HG03520 (cell line): ENCODE data around the gene DNAH2.
"Not testable (repeated sequence)": the region's sequence is repeated elsewhere in the genome, so short reads cannot be mapped to it uniquely, and the experiment has no call there.

Experiments used
- ATAC-seq: cut with Tn5 transposase; IDR thresholded peaks from one replicate; pipeline ENCODE4 v1.9.1; 2021; ENCODE audit warnings: mild to moderate bottlenecking, moderate library complexity; ENCODE audit not compliant: unreplicated experiment

DNAH2 gene

DNA sequence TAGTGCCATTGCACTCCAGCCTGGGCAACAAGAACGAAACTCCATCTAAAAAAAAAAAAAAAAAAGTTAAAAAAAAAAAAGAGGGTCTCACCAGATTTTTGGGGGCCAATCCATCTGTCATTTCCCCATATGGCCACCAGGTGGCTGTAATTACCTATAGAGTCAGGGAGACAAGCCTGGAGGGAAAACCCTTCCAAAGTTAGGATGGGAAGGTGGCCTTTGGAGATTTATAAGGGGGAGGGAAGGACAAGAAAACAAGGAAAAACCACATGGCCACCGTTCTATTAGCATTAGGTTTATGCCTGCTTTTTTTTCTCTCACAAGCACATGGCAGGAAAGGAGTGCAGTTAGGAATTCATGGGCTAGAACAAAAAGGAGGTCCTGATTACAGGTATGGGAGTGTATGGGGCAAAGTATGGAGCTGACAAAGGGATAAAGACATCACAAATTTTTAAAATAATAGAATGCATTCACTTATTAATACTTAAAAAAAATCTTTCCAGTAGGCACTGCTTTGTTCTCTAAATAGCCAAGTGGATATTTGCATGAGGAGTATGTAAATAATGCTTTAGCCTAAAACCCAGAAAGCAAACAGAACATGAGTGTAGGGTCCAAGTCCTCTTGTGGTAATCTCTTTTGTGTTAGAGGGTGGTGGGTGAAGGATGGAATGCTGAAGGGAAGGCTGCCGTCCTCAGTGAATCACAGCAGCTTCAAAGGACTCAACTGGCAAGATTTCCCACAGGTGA, 145.3 kb downstream of the DNAH2 start:
- no peak for ATAC-seq

DNA sequence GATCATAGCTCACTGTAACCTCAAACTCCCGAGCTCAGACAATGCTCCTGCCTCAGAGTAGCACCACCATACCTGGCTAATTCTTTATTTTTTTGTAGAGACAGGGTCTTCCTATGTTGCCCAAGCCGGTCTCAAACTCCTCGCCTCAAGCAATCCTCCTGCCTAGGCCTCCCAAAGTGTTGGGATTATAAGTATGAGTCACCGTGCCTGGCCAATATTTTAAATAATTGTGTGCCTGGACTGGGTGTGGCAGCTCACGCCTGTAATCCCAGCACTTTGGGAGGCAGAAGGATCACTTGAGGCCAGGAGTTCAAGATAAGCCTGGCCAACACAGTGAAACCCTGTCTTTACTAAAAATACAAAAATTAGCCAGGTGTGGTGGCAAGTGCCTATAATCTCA, 146.8 kb downstream of the DNAH2 start:
- not testable (repeated sequence) for ATAC-seq

DNA sequence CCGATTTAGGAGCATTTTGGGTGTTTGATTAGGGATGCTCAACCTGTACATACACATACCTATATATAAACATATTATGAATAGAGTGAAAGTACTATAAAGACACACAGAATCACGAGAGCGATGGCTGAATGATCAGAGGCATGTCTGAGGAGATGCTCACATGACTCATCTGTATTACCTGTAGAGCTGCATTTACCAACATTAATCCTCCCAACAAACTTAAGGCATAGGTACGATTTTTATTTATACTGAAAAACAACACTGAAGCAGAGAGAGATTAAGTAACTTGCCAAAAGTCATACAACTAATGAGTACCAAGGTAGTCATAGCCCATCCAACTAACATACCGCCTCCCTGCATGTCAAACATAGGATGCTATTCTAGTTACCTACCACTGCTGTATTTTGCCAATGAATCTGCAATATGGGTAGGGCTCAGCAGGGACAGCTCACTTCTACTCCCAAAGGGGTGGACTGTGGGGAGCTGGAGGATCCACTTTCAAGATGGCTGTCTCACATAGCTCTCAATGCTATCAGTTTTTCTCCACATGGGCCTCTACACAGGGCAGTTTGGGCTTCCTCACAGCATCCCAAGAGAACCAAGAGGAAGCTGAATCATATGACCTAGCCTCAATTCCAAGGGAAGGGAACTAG, 147.6 kb downstream of the DNAH2 start:
- ATAC-seq = no peak

DNA sequence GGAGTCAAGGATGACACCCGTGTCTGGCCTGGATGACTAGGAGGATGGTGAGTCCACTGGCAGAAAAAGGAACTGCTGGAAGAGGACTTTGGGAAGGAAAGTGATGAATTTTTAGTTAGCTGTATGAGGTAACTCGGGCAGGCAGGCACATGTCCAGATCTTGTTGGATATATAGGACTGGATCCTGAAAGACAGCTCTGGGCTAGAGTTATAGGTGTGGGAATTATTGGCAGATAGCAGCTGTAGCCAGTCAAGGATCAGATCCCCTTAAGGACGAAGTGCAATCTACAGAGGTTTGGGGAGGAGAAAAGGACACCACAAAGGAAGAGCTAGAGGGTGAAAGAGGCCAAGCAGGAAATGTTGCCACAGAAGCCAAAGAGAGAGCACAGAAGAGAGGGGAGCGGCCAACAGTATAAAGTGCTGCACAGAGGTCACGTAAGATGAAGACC, 150.4 kb downstream of the DNAH2 start:
- no peak for ATAC-seq

DNA sequence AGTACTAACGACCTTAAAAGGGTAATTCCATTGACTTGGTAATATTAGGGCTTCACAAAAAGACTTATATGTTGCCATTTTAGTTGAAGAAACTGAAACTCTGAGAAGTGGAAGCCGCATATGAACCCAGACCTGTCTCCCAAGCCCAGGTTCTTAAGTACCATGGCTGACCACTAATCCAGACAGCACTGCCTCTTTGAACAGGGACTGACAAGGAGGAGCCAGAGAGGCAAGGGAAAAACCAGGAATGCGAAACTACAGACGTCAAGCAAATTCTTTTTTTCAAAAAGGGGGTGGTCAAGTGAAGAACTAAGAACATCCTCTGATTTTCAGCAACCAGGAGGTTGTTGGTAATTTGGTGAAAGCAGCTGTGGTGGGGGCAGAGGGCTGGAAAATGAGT, 155.5 kb downstream of the DNAH2 start:
- ATAC-seq = no peak

DNA sequence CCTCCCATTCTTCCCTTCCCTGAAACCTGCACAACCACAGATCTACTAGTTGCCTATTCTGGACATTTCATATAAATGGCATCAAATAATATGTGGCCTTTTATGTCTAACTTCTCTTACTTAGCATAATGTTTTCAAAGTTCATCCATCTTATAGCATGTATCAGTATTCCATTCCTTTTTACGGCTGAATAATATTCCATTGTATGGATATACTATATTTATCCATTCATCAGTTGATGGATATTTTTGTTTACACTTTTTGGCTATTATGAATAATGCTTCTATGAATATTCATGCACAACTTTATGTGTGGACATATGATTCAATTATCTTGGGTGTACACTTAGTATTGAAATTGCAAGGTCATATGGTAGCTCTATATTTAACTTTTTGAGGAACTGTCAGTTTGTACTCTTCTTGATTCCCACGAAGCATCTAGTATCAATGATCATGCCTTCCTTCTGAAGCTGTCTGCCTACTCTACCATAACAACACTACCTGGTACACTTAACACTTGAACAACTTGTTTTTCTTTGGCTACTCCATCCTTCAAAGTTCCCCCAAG, 158.3 kb downstream of the DNAH2 start:
- ATAC-seq = no peak

DNA sequence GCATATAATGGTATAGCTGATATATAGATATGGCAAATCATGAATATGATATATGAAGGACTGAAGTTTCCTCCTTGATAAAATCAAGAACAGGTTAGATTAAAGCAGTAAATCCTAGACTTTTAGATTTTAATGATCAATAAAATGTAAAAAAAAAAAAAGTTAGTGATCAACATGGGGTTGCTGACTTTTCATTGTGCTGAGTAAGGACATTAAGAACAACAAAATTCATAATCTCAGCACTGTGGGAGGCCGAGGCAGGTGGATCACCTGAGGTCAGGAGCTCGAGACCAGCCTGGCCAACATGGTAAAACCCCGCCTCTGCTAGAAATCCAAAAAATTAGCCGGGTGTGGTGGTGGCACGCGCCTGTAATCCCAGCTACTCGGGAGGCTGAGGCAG, 160.7 kb downstream of the DNAH2 start:
- ATAC-seq = no peak

DNA sequence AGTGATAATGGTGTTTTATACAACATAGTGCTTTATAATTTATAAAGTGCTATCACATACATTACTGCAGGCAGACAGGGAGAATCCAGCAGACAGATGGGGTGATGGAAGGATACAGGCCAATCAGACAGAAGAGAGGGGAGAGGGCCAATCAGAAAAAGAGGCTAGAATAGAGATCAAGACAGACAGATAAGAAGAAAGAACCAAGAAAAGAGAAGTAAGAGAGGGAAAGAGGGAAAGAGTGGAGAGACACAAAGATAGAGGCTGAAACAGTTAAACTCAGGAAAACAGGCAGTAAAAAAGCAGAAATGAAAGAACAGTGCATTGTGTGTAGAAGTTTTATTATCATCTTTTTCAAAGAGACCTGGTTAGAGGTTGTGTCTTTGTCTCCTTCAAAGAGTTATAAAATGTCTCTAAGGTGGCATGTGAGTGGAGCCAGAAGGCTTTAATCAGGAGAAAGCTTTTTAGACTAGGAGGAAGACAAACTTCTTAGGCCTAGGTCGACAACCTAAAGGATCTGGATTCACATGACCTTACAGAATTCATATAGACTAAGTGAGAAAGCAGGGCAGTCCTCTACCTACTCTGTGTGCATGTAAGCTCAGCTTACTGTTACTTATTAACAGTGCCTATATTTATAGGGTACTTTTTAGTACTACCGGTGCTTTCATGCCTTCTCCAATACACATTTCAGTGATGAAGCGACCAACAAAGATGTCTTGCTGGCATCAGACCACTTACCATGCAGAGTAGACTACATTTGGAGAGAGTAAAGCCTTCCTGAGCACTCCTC, 162.7 kb downstream of the DNAH2 start:
- ATAC-seq = no peak

DNA sequence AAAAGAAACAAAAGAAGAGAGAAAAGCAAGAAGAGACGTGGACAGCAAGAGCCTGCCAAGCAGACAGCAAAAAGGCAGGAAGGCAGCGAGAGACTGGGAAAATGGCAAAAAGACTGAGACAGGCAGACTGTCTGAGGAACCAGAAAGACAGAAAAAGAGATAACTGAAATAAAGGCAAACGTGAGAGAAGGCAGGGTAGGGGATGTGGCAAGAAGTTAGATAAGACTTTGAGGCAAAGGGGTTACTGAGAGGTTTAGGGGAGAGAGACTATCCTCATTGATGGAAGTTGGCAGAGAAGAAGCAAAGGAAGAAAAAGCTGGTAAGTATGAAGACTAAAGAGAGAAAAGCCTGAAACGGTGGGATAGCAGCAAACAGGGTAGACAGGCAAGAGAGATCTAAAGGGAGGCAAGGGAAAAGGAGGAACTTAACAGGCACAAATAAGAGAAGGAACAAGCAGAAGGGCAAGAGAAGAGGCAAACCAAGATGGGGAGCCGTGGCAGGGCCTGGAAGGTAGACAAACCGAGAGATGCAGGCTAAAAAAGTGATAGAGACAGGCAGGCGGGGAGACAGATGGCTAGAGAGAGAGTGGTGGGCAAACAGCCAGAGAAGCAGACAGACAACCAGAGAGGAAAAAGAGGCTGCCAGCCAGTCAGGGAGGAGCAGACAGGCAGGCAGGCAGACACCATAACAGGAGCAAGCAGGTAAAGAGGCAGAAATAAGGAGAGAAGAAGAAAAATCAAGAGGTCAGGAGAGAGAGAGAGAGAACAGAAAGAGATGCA, 163.9 kb downstream of the DNAH2 start:
- ATAC-seq = no peak

DNA sequence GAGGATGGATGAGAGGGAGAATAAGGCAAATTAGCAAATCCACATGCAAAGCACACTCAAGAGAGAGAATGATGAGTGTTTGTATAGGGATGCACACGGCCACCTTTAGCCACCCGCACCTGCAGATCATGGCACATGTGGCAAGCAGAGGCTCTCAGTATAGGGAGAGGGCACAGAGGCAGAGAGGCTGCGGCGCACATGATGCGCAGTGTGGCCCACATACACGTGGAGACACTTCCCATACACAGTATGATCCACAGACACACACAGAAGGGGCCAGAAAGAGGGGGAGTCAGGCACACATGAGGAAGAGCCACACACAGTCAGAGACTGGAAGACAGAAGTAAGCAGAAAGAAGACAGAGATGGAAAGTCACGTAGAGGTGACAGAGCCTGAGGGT, 164.5 kb downstream of the DNAH2 start:
- no peak for ATAC-seq

DNA sequence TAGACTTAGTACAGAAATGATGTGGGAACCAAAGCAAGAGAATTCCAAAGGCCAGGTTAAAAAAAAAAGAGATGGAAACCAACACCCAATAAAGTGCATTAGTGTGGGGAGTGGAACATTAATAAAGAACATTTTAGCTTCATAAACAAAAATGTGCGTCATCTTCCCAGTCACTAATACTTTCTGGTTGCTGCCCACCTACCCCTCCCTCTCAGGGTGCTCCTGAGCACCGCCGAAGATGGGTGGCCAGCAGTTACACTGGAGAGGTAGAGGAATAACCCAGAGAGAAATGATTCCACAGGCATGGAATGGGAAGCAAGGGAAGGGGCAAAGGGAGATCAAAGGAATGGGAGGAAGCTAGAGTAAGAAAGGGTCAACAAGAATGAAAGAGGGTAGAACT, 165.1 kb downstream of the DNAH2 start:
- ATAC-seq = no peak
